ENCODE results near the gene SLC35F3.
"Not testable (repeated sequence)": the region's sequence is repeated elsewhere in the genome, so short reads cannot be mapped to it uniquely, and the experiment has no call there.

Gene SLC35F3

GRCh38 chr1:234300096-234300495 is 395.6 kb downstream of the SLC35F3 start:
- DNase-seq, result no peak

DNA sequence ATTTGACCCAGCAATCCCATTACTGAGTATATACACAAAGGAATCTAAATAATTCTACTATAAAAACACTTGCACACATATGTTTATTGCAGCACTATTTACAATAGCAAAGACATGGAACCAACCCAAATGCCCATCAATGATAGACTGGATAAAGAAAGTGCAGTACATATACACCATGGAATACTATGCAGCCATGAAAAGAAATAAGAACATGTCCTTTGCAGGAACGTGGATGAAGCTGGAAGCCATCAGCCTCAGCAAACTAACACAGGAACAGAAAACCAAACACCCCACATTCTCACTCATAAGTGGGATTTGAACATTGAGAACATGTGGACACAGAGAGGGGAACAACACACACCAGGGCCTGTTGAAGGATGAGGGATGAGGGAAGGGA is 397.2 kb downstream of the SLC35F3 start:
- not testable (repeated sequence) for DNase-seq

DNA sequence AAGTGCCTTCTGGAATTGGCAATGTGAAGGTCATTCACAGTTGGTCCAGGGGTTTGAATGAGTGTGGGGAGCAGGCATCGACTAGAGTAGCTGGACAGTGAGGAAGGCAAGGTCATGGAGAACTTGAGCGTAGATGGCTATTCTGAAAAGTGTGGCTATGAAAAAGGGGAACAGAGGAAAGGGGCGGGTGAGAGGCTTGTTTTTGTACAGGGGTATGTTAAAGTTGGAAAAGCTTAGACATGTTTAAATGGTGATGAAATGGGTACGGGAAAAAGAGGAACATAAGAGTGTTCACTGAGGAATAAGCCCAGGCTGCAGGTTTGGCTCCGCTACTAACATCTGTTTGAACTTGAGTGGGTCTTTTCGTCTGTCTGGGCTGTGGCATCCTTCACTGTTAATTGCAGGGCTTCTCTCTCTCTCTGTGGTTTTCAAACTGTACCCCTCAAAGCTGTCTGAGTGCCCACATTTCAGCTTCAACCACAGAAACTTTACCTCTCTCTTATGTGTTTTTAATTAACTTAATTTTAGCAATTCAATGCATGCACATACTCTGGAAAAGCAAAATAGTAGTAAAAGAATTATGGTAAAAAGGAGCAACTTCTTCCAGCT is 398.0 kb downstream of the SLC35F3 start:
- no peak for DNase-seq

GRCh38 chr1:234303231-234303630 is 398.8 kb downstream of the SLC35F3 start:
- DNase-seq, result no peak

GRCh38 chr1:234307726-234308125 is 403.2 kb downstream of the SLC35F3 start:
- no peak for DNase-seq

DNA sequence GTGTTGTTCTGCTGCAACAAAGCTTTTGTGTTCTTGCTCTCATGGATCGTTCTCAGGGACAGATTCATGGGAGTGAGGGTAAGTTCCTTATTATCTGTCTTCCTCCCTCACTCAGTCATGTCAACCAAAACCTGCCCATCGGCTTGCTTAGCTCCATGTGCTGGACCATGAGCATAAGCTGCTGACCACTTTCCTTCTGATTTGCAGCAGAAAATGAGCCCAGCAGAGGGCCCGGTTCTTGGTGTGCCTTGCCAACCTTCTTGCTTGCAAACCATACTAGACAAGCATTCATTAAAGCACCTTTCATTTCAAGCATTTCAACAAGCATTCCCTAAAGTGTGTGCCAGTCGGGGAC is 404.7 kb downstream of the SLC35F3 start:
- no peak for DNase-seq

GRCh38 chr1:234309598-234310459 is 405.4 kb downstream of the SLC35F3 start:
- peak; percentile 29 for DNase-seq

- no peak for DNase-seq
Observed at GRCh38 chr1:234310460-234310817, 406.0 kb downstream of the SLC35F3 start.

DNA sequence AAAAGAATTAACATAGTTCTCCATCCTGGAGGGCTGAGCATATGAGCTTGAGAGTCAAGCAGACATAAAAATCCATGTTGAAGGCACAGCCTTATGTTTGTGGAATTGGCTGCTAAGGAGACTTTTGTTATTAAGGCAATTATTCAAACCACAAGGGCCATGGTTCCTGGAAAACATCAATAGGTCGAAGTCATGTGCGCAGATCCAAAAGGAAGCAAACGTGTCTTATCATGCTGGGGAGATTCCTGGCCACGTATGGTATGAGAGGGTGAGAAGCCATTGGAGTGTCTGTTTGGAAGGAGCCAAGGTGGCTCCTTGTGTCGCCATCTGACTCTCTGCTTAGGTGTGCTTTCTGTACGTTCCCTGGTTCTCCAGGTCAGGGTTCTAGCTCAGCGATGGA is 406.9 kb downstream of the SLC35F3 start:
- DNase-seq, result no peak

- DNase-seq, result no peak
Observed at GRCh38 chr1:234313171-234313570, 408.7 kb downstream of the SLC35F3 start.

GRCh38 chr1:234315091-234315541 is 410.6 kb downstream of the SLC35F3 start:
- DNase-seq, result no peak

DNA sequence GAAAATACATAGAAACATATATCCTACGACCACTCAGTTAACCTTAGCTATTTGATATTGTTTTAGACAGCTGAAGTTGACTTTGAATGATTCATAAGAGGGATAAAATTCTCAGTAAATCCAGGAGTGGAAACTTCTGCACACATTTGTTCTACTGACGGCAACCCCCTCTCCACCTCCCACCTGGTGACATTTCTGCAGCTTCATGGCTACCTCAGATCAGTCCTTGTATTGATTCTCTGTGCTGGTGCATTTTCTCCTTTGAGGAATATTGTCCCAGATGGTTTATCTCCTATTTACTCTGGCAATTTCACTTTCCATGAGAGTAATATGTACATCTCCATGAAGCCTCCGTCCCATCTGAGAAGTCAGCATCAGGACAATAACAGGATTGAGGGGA is 411.1 kb downstream of the SLC35F3 start:
- no peak for DNase-seq

DNA sequence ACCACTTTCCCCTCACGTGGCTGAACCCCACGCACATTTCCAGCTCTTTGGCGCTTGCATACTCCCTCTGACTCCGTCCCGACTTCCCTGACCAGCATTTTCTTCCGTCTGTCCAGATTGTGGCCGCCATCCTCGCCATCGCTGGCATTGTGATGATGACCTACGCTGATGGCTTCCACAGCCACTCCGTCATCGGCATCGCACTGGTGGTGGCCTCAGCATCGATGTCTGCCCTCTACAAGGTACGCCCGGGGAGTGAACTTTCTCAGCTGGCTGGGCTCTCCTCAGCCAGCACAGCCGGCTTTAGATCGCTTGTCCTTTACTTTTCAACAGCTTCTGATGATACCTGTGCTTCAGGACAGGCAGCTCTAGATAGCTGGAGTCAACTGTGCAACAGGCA is 412.0 kb downstream of the SLC35F3 start:
- no peak for DNase-seq

DNA sequence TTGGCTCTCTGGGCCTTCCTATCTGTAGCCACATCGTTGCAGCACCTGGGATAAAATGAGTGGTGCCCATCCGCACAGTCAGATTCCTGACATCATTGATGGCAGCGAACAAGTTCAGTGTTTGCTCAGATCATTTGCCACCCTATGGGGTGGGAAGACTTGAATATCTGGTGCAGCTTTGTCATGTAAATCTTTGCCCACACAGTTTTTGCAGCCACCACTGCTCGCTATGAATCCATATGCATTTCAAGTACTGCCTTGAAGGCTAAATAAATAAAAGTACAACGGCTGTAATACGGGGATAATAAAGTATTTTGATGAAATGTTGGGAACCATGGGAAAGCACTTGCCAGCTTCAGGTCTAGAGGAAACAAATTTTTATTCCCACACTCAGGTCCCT is 412.5 kb downstream of the SLC35F3 start:
- DNase-seq, result no peak

DNA sequence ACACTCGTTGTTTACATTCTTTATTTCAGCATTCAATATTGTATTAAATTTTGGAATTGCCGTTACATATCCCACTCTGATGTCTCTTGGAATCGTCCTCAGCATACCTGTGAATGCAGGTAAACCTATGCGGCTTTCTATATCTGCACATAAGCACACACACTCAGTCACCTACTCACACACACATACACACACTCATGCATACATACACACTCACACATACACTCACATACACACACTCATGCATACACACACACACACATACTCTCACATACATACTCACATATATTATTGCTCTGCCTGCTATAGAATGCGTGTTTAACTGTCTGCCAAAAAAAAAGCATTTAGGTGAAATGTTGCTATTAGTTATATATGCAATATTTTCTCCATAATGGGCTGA is 415.6 kb downstream of the SLC35F3 start:
- DNase-seq, result no peak

- DNase-seq, result no peak
Observed at GRCh38 chr1:234320549-234320948, 416.1 kb downstream of the SLC35F3 start.

DNA sequence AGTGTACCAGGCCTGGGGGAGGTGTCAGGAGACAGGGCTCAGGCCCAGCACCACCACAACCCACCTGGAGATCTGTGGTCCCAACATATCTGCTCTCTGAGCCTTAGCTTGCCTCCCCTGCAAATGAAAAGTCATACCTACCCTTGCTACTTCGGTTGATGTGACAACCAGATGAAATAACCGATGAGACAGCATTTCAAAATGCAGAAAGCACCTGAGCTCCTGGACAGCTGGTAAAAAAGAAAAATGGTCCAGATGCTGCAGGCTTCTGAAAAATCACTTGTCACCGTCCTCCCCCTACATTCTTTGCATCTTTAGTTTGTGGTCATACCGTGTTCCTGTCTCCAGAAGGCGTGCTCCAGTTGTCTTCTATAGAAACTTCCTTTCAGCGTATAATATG is 416.8 kb downstream of the SLC35F3 start:
- DNase-seq, result no peak

- DNase-seq, result no peak
Observed at GRCh38 chr1:234322097-234322496, 417.6 kb downstream of the SLC35F3 start.

GRCh38 chr1:234322979-234323378 is 418.5 kb downstream of the SLC35F3 start:
- no peak for DNase-seq

DNA sequence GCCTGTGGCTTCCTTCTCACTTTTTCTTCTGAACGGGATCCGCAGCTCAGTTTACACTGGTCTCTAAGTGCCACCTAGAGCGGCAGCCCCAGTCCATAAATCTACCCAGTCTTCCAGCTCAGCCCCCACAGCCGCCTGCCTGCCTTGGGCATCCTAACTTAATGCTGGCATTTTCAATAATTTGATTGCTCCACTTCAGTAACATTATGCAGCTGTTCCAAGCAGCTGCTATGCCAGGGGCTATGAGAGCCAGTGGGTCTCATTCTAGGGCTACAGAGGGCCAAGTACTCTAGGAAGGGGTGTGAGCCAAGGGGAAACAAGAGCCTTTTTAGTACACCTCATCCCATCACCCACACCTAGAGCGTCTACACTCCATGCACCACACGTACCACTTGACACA is 420.3 kb downstream of the SLC35F3 start:
- no peak for DNase-seq

GRCh38 chr1:234325878-234326496 is 421.5 kb downstream of the SLC35F3 start:
- no peak for DNase-seq

GRCh38 chr1:234326497-234327366 is 422.3 kb downstream of the SLC35F3 start:
- DNase-seq, result peak; percentile 24

DNA sequence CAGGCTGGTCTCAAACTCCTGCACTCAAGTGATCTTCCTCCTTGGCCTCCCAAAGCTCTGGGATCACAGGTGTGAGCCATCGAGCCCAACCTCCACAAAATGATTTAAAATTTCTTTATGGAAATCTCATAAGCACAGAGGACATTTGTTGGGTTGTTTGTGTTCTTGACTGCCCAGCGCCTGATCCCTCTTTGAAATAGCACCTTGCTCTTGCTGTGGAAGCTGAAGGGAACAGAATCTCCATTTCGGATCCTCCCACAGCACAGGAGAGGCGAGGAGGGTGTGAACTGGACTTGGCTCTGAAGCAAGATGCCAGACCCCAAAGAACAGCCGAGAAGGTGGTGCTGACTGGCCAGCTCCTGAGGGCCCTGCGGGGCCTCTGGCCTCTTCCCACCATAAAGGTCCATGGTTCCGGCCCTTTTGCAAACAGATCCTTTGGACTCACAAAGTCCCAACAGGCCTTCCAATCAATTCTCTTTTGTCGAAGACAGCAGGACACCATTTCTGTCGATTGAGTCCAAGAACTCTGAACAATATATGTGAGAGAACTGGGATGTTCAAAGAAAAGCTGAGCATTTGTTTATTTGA is 423.2 kb downstream of the SLC35F3 start:
- DNase-seq, result no peak

All from 8988T (cell line).